NCI-H1436 treated with DMSO at 0.1 percent for 48 hours (cell line): ENCODE results near the gene CRYBG2.
"Not testable (repeated sequence)": the region's sequence is repeated elsewhere in the genome, so short reads cannot be mapped to it uniquely, and the experiment has no call there.

Experiments
- DNase-seq: peaks from one replicate; lab custom pipeline; 2025; lab: John Stamatoyannopoulos, UW

The CRYBG2 gene, protein sequence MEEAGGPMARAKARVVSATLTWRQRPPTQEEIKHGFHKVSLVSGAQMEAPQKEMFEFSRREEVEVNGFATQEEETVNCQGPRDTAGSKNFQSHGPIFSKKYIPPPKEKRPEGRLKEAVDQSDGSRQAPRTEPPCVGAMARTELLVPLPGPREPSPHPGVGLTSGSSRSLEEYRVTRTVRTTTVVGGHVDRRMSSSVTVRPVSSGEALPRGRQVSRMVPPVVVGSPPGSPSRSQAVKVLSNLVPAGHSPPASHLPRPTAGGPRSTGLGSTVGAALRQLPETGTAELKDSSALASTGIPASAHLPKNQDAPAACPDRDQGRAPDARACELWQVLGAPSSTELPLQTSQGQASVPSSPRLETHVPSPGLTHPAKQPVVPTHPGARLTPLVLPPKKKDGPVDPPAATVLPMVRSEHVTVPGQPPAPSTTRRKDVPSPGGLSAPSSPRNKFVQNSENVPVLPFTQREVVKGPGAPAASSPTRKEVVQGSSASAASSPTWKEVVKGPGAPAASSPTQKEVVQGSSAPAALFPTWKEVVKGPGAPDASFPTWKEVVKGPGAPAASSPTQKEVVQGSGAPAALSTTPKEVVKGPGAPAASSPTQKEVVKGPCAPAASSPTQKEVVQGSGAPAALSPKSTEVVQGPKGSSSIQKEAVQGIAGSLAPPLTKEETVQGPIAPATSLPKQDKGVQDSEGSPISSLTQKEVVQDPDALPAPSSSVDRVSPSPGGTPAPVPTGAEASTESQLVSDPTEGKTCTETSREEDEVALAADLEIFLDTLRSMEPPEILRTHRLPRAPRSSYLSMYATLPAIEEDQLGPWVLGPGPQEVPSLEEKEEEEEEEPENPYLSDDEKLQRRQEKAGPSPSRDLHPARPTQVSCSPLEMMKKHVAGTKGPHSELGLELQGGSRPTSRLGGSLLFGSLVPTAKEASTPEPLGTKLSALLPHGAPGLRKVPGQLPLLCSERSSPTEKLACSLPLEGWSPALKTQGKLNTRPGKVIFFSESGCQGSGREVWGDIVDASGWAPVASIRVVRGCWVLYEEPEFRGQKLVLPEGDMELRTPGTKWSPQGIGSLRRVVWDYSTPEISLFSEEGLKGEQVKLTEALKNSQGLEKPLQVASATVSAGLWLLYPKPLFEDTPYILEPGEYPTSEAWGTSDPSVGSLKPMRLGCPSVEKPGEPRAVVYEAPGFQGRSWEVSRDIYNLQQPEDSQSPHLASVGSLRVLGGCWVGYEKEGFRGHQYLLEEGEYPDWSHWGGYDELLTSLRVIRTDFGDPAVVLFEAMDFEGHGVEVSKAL (N-terminal part only)

DNA sequence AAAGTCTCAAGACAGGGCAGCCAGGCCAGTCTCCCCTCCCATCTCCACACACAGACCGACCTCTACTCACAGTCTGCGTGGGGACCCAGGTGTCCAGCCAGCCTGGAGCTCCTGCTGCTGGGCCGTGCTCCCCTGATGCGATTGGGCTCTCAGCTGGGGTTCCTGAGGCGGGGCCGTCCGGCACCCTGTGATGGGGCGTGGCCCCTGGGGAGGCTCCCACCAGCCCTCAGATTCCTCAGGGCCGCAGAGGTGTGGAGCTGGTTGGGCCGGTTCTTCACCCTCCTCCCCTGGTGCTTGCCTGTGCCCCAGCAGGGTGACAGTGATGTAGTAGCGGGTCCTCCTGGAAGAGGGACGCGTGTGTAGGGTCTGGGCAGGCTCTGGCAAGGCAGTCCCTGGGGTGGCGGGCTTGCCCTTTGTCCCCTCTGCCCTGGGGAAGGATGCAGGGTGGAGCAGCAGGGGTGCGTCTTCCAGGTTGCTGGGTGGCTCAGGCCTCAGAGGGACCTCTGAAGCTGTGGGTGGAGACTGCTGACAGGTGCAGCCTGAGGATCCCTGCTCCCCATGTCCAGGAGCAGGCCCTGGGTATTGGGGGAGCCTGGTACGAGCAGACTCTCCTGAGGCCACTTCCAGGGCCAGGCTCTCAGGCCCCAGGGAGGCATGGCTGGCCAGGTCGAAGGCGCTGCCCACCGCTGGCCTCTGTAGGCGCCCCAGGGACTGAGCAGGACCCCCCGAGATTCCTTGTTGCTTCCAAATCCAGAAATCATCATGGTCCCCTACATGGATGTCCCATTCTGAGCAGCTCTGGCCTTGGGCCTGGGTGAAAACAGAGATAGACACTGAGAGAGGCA, at the start of gene CRYBG2:
TSS of gene CRYBG2 (minus strand) at position 155 of the 845 bp plus-strand sequence. CDS start 7,473 bp downstream, outside the sequence.
- no peak for DNase-seq

DNA sequence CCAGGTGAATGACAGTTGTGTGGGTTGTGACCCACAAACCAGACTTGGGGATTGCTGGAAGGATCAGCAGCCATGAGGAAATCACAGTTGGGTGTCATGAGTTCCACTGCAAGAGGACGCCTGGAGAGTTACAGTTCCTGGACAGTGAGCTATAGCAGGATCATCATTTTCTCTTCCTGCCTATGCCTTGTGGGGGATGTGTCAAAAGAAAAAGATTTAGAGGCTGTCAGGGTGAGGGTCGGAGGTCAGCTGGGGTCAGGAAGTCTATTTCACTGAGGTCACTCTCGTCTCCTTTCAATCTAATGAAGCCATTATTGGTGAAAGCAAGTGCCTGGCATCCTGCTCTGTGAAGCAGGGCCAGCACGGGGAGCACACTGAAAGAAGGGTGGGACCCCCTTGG, 49.7 kb upstream of the CRYBG2 start:
- DNase-seq = no peak

GRCh38 chr1:26401891-26402290, 48.0 kb upstream of the CRYBG2 start:
- DNase-seq = no peak

DNA sequence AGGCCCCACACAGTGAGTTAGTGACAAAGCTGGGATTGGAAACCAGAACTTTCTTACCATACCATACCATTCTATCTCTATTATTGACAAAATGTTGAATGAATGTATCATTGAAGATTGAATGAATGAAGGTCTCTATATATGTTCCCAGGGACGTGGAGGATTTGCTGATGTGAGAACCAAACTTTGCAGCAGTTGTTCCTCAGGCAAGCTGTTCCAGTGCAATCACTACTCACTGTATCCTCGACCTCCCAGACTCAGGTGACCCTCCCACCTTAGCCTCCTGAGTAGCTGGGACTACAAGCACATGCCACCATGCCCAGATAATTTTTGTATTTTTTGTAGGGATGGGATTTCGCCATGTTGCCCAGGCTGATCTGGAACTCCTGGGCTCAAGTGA, 45.1 kb upstream of the CRYBG2 start:
- no peak for DNase-seq

DNA sequence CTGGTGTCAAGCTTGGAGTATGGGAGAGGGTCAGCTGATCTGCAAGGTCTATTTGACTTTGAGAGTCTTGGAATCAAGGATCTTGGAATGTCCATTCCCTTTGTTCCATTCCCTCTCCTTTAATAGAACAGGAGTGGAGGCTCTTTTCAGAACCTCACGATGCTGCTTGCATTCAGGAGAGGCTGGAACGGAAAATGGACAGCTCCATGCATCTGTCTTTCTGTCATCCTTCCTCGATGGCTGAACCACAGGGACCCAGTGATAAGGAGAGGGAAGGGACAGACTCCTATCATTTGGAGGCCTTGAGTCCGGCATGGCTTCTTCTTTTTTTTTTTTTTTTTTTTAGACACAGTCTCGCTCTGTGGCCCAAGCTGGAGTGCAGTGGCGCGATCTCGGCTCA, 41.8 kb upstream of the CRYBG2 start:
- DNase-seq = no peak

DNA sequence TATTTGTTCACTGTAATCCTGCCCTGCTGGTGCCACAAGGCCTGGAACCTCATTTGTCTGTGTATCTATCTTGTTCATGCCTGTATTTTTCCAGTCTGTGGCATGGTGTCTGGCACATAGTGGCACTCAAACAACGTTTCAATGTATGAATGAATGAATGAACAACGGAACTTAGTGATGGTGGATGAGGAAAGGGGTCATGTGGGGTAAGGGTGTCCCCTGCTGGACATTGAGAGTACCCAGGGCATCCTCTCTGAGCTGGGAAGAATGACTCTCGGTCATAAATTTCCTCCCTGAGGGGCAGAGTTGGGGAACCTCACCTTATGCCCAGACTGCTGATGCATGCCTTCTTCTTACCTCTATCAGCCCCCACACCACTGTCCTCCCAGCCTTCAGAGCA, 37.5 kb upstream of the CRYBG2 start:
- no peak for DNase-seq

- DNase-seq = no peak
These were observed 35.8 kb upstream of the CRYBG2 start for GRCh38 chr1:26389604-26390247.

DNA sequence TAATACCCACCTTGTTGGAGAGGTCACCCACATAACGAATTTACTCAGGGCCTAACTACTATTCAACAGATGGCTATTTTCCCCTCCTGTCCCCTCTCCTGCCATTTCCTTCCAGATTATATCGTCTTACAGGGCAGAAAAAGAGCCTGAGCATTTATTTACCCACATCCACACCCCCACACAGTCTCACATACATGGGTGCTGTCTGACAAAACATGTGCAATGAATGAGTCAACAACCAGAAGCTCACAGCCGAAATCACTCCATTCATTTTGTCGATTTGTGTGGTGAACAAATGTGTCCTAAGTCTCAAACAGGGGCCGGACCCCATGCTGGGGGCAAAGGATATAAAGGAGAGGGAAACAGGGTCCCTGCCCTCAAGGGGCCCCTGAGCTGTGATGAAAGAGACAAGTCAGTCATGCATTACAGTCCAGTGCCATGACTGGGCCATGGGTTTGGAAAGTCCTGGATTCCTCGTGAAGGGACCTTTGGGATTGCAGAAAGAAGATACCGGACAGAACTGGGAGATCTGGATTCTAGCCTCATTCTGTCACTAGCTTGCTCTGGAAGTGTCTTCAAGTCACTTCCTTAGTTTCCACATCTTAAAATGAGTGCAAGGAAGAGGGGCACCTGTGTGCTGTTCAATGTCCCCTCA, 35.0 kb upstream of the CRYBG2 start:
- no peak for DNase-seq

- DNase-seq = no peak
These were observed 33.5 kb upstream of the CRYBG2 start for GRCh38 chr1:26387447-26387846.

GRCh38 chr1:26385063-26385462, 31.1 kb upstream of the CRYBG2 start:
- not testable (repeated sequence) for DNase-seq

GRCh38 chr1:26384076-26384475, 30.1 kb upstream of the CRYBG2 start:
- no peak for DNase-seq

- DNase-seq = no peak
These were observed 24.9 kb upstream of the CRYBG2 start for GRCh38 chr1:26378879-26379251.

- no peak for DNase-seq
These were observed 24.4 kb upstream of the CRYBG2 start for GRCh38 chr1:26378088-26378878.

DNA sequence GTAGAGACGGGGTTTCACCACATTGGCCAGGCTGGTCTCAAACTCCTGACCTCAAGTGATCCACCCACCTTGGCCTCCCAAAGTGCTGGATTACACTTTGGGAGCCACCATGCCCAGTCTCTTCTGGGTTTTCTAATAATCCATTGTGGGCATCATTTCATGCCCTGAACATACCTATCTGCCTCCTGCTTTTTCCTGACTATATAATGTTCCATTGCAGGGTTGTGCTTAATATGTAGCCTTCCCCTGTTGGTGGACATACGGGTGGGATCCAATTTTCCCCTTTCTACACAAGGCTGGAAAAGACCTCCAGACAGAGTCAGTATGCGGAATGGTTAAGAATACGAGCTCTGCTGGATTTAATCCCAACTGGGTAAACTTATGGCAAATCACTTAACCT, 22.1 kb upstream of the CRYBG2 start:
- DNase-seq = no peak

GRCh38 chr1:26375081-26375480, 21.2 kb upstream of the CRYBG2 start:
- no peak for DNase-seq

- DNase-seq = not testable (repeated sequence)
These were observed 20.4 kb upstream of the CRYBG2 start for GRCh38 chr1:26374361-26374760.

GRCh38 chr1:26373789-26374188, 19.9 kb upstream of the CRYBG2 start:
- no peak for DNase-seq

GRCh38 chr1:26373281-26373680, 19.4 kb upstream of the CRYBG2 start:
- no peak for DNase-seq

- not testable (repeated sequence) for DNase-seq
These were observed 18.7 kb upstream of the CRYBG2 start, which contains the start of gene ZNF683 for GRCh38 chr1:26372611-26373010. ZNF683 (minus strand) TSS chr1:26372750; CDS start chr1:26368571, 4,179 bp downstream.
